Body of pancreas (tissue), 4 donors: ENCODE data around the gene ALS2CL. TPM values are rescaled to one million over a fixed set of nuclear protein-coding genes. Genes with fewer than 3 reads are reported as not detected.
A peak's percentile ranks its signal among the peaks of the same experiment; 100 is the strongest.

Source experiments
- ATAC-seq: fragments of 150-250 bp; one replicate; pipeline ENCODE4 v1.9.1; 2016
- DNase-seq, 4 donors: peaks; one replicate each; pipeline ENCODE4 v3.0.0-alpha.2; 2019
- H3K27ac ChIP-seq, 4 donors: fragments of 200-600 bp; sonication (generic); 1 replicate in 3 of 4; 2 replicates in 1 of 4; pipeline versions ENCODE4 v1.5.1 to v1.6.1; 2016 to 2019; ENCODE audit warnings: mild to moderate bottlenecking in 1 of 4, mixed read lengths in 1 of 4, moderate library complexity in 1 of 4
- H3K27me3 ChIP-seq, 2 donors: fragments of 200-600 bp; sonication (generic); one replicate each; pipeline ENCODE4 v1.6.0; 2016; ENCODE audit warnings: mild to moderate bottlenecking in 1 of 2
- H3K36me3 ChIP-seq, 2 donors: fragments of 200-600 bp; sonication (generic); replicated peaks in 1 of 2; 2 replicates each; pipeline ENCODE4 v1.5.1; 2016; ENCODE audit warnings: low read depth in 2 of 2; ENCODE audit not compliant: insufficient read depth in 1 of 2
- H3K4me1 ChIP-seq: fragments of 200-600 bp; sonication (generic); one replicate; pipeline ENCODE4 v1.6.0; 2016
- H3K4me3 ChIP-seq, 2 donors: fragments of 200-600 bp; sonication (generic); 1 replicate in 1 of 2; 2 replicates in 1 of 2; pipeline ENCODE4 v1.5.1; 2016 to 2019
- H3K9me3 ChIP-seq, 3 donors: fragments of 200-600 bp; sonication (generic); 1 replicate in 2 of 3; 2 replicates in 1 of 3; pipeline ENCODE4 v1.5.1; 2016
- CTCF ChIP-seq, 7 experiments: fragments of 450-650 bp in 4 of 7; fragments of 200-600 bp in 3 of 7; sonication (generic) in 3 of 7; IDR thresholded peaks; one replicate each; pipeline ENCODE4 v1.5.1; 2016 to 2019; ENCODE audit warnings: antibody characterized with exemption in 7 of 7
- POLR2A ChIP-seq, 3 donors: fragments of 450-650 bp; IDR thresholded peaks; one replicate each; pipeline ENCODE4 v1.6.1; 2016; ENCODE audit warnings: antibody characterized with exemption in 3 of 3, mild to moderate bottlenecking in 2 of 3
- WGBS, 2 donors: methylation state at CpG; one replicate each; pipeline ENCODE4 v1.1.5; 2017; 5-methylcytosine and 5-hydroxymethylcytosine counted together
- intact Hi-C: fragments of 100-400 bp; cut with DNase I; formaldehyde crosslinking; loops from one replicate; pipeline ENCODE4 v1.15.1; 2023
- total RNA-seq, 2 donors: library from RNA; depleted of rRNA; stranded (reverse); fragments of >200 nt; gene quantifications; one replicate each; pipeline ENCODE4 v1.1.0, GENCODE V29; 2016

The ALS2CL gene
- total RNA-seq, 2 donors from 2014 or later, result 30.3 to 48.5 TPM

DNA sequence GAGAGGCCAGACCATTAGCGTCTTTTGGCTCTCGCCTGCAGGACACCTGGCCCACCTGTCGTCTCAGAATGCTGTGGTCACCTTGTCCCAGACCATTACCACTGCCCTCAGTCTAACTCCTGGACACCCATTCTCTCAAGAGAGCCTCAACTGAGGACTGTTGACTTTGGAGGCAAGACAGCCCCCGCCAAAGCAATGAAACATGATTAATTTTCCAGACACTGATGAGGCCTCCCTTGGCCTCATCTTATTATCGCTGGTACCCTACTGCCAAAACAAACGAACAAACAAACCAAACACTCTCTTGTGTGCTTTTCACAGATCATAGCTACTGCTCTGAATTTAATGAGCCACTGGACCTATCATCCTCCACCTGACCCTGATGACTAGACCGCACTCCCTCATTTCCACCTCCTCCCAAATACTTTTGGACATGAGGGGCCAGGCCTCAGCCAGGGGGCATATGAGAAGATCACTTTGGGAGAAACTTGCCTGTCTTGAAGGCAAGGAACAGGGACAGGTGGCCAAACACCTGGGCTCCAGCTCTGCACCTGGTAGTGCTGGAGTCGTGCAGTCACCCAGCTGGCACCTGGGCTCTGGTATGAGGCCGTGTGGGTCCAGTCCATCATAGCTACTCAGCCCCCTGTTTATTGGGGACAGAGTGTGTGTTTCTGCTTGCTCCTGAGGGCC is 27.6 kb downstream of the ALS2CL start:
- no peak overlapping the region for H3K27ac ChIP-seq
- 31 to 51% methylated on average over 4 to 9 of the region's 9 CpGs for WGBS, 2 donors
- TF ChIP-seq POLR2A (IDR thresholded peaks at IDR 0.05), result no peak
- TF ChIP-seq CTCF (IDR thresholded peaks at IDR 0.05), result no peak
- peak; percentile 25 for ATAC-seq
- no peaks in the 10 kb centered on the region for H3K9me3 ChIP-seq
- peak in 2 of 4 donors; percentile 19 to 29 for DNase-seq
- H3K4me3 ChIP-seq, result no peak overlapping the region
- no peaks in the 10 kb centered on the region for H3K27me3 ChIP-seq
- H3K4me1 ChIP-seq, result peaks cover 15% of the 10 kb centered on the region
- intact Hi-C loops, result no loop called here
- no peaks in the 10 kb centered on the region for H3K36me3 ChIP-seq

GRCh38 chr3:46664971-46665762 is 28.3 kb downstream of the ALS2CL start:
- H3K27me3 ChIP-seq, result no peaks in the 10 kb centered on the region
- peaks cover 15% of the 10 kb centered on the region for H3K4me1 ChIP-seq
- intact Hi-C loops, result no loop called here
- ATAC-seq (no peak), DNase-seq (no peak)
- no peaks in the 10 kb centered on the region for H3K9me3 ChIP-seq
- H3K4me3 ChIP-seq, result no peak overlapping the region
- no peaks in the 10 kb centered on the region for H3K36me3 ChIP-seq
- no peak overlapping the region for H3K27ac ChIP-seq
- 74 to 80% methylated on average over 19 to 23 of the region's 23 CpGs for WGBS, 2 donors
- TF ChIP-seq CTCF (IDR thresholded peaks at IDR 0.05), result no peak
- TF ChIP-seq POLR2A (IDR thresholded peaks at IDR 0.05), result no peak

DNA sequence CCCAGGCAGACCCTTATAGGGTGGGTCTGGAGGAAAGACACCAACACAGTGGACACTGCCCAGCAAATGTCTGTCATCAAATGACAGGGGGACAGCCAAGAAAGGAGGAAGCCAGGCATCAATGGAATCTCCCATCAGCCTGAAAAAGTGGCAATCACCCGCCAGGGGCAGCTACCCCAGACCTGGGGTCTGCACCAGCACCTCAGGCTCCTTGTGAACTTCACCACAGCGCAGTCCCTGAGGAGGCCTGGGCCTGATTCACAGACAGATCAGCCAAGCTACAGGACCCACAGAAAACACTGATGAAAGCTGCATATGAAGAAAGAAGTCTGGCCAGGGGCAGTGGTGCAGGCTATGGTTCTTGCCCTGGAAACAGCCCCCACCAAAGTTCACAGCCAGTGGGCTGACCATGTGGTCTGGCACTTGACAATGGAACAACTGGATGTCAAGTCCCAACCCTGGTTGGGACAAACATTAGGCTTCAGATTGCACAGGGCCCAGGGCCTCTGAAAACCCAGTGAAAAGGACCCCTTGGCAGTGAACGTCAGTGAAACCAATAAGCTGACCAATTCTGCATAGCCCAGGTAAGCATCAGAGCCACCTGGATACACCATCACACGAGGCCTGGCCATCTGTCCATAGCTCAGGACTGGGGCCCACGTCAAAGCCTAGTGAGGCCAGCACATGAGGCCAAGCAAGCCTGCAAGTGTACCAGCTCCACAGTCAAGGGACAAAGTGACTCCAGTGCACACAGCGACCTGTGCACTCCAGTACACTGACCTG is 29.1 kb downstream of the ALS2CL start:
- H3K36me3 ChIP-seq, result no peaks in the 10 kb centered on the region
- intact Hi-C loops, result no loop called here
- H3K27me3 ChIP-seq, result no peaks in the 10 kb centered on the region
- 83 to 95% methylated on average over 4 to 6 of the region's 6 CpGs for WGBS, 2 donors
- no peak for TF ChIP-seq CTCF (IDR thresholded peaks at IDR 0.05)
- TF ChIP-seq POLR2A (IDR thresholded peaks at IDR 0.05), result no peak
- no peak overlapping the region for H3K4me3 ChIP-seq
- H3K27ac ChIP-seq, result no peak overlapping the region
- DNase-seq (no peak), ATAC-seq (no peak)
- no peaks in the 10 kb centered on the region for H3K9me3 ChIP-seq
- H3K4me1 ChIP-seq, result peaks cover 15% of the 10 kb centered on the region

DNA sequence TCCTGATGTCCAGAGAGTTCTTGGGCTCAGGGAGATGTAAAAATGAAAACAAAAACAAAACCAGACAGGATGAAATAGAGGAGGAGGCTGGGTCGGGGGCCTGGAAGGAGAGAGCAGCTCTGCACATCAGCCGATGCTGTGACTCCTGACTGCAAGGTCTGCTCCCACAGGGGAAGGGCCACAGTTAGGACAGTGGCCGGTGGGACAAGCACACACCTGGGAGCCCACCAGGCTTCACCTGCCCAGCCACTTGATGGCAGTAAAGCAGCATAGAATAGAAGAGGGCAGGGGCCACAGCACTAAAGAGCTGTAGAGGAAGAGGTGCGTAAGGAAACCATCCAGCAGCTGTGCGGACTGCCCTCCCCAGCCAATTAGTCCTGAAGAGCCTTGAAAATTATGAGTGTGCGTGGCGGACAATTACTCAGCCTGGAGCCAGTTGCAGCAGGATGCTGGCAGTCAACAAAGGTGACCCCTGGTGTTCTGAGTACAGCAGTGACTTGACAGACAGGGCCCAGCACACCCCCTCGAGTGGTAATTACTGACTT is 29.8 kb downstream of the ALS2CL start:
- no peak for ATAC-seq
- Histone ChIP-seq H3K27me3 (no peaks in the 10 kb centered on the region), H3K4me1 (peaks cover 15% of the 10 kb centered on the region), H3K27ac (no peak overlapping the region), H3K9me3 (no peaks in the 10 kb centered on the region), H3K4me3 (no peak overlapping the region), H3K36me3 (no peaks in the 10 kb centered on the region)
- 69 to 83% methylated on average over 8 of the region's 8 CpGs for WGBS, 2 donors
- TF ChIP-seq CTCF (IDR thresholded peaks at IDR 0.05), result no peak
- TF ChIP-seq POLR2A (IDR thresholded peaks at IDR 0.05), result no peak
- no peak for DNase-seq
- intact Hi-C loops, result no loop called here
